Activated gamma-delta T cell (primary cell): ENCODE data around the gene PDHX.
"Not testable (repeated sequence)": the region's sequence is repeated elsewhere in the genome, so short reads cannot be mapped to it uniquely, and the experiment has no call there.

Source experiments
- DNase-seq: peaks from one replicate; lab custom pipeline; 2025; lab: John Stamatoyannopoulos, UW

Gene PDHX

DNA sequence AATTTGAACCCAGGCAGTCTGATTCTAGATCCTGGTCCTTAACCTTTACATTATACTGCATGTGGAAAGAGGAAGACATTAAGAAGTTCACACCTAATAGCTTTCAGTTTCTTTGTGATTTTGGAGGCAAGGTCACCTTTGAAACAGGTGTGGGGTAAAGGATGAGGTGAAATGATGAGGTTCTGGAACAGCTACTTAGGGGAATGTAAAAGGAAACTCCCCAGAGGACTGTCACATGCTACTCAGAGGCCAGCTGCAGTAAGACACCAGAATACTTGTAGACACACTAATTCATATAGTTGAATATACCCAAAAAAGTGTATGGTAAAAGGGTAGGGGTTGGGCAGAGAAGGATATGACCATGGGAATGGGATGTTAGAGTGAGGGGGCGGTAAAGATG is 5.6 kb upstream of the PDHX start:
- no peak for DNase-seq

DNA sequence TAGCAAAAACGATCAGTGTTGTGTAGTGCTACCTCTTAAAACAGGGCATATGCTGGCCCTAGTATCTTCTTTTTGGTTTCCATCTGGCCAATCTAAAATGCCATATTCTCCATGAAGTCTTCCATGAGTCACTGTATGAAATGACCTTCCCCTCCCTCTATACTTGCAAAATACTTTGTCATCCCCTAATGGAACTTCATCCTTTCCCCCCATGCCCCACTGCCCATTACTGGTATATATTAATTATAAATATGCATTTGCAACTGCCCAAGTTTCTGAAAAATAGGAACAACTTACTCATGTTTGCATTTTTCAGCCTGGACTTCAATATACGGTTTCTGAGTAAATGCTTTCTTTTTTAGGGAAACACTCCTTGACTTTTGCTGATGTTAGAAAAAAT is 4.7 kb upstream of the PDHX start:
- no peak for DNase-seq

DNA sequence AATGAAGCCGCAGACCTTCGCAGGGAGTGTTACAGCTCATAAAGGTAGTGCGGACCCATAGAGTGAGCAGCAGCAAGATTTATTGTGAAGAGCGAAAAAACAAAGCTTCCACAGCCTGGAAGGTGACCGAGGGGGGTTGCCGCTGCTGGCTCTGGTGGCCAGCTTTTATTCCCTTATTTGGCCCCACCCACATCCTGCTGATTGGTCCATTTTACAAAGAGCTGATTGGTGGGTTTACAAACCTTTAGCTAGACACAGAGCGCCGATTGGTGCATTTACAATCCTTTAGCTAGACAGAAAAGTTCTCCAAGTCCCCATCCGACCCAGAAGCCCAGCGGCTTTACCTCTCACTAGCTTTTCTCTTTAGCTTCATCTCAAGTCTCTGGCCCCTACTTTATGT is 2.9 kb upstream of the PDHX start:
- DNase-seq = not testable (repeated sequence)

DNA sequence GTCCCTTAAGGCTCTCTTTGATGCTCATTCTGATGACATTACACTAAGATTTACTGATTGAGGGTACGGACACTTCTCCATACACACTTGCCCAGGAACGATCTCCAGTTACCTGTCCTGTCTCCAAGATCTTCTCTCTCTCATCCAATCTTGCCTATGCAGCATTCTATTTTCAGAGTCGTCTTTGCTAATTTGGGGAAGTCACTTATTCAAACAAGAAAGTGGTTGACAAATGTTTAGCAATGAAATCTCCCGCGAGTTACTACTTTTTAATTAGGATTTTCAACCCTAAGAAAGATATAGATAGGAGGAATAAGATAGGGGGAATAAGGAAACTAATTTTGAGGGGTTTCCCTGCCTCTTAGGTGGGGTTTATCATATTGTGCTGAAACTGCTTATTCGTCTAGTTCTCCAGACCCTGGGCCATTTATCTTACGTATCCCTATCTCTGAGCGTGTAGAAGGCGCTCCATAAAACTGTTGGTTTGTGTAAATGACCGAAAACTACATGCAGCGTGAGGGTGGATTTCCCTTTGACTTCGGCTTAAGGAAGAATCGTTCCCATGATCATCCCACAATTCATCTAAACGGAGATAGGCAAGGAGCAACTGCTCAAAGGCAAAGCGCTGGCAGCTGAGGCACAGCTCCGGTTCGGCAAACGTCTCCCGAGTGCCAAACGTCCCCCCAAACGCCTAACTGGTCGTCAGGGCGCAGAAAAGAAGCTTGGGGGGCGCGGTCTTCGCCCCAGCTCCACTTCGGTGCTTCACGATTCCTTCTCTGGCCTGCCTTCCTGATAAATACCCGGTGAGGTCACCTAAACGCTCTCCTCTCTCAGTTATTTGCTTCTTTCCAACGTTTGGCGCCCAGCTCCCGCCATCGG is 1.0 kb upstream of the PDHX start:
- no peak for DNase-seq

DNA sequence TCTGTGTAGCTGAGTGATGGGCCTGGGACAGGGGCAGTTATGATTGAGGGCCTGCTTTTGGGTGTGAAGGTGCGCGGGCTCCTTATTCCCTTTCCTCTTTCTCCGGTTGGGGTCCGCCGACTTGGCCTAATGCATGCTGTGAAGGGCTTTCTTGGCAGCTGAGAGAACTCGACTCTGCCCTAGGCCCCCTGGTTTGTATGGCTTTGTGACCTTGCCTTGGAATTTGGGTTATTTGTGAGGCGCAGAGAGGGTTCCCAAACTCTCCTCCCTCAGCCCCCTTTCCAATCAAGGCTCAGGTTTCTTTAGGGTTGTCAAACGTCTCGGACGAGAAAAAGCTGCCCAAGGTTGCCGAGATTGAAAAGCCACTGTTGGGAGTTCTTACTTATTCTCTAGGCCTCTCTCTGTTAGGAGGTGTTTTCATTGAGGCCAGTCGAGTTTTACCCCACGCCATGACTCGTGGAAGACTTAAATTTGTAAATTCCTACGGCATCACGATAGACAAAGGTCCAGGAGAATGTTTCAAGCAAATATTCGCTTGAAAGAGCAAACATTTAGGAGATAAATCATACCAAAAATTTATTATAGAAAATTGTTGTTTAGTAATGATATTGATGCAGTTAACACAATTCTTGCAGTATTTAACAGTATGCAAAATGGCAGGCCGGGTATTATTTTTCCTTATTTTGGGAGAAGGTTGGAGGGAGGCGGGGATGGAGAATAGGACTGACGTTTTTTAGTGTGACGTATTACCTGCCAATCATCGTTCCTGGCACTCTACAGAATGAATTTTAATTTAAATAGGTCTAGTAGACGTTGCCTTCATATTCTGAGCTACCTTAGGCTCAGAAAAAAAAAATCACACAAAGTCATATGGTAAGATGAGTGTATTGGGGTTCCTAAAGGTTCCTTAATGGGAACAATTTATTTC is 689 bp downstream of the PDHX start:
- DNase-seq = no peak

DNA sequence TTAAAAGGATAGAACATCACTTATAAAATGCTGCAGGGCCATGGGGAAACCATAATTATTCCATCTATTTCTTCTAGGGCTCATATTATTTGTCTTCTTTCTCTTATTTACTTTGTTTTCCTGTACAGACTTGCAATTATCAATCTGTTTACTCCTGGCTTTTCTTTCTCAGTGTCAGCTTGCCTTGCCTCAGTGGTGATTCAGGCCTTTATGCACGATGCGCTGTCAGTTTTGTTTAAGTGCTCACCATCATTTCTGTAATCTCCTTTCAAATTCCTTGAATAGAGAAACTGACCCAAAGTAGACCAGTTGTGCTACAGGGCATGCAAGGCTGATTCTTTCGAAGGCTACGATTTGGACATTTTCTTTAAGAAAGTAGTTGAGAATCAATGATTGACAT is 4.7 kb downstream of the PDHX start:
- DNase-seq = no peak

DNA sequence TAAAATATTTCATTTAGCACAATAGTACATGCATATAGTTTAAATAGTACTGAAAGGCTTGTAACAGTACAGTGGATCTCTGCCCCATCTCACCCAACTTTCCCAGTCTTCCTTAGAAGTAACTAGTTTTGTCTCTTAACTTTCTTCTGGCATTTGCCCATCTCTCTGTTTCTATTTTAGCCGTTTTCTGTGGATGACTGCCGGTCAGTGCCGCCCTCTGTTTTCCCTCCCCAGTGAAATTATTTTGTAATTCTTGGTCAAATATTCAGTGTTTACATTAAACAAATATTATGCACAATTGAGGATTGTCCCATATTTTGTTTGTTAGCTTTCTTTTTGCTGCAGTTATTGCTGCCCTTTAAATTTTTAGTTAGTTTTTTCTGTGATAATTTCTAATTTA is 8.3 kb downstream of the PDHX start:
- DNase-seq = no peak

DNA sequence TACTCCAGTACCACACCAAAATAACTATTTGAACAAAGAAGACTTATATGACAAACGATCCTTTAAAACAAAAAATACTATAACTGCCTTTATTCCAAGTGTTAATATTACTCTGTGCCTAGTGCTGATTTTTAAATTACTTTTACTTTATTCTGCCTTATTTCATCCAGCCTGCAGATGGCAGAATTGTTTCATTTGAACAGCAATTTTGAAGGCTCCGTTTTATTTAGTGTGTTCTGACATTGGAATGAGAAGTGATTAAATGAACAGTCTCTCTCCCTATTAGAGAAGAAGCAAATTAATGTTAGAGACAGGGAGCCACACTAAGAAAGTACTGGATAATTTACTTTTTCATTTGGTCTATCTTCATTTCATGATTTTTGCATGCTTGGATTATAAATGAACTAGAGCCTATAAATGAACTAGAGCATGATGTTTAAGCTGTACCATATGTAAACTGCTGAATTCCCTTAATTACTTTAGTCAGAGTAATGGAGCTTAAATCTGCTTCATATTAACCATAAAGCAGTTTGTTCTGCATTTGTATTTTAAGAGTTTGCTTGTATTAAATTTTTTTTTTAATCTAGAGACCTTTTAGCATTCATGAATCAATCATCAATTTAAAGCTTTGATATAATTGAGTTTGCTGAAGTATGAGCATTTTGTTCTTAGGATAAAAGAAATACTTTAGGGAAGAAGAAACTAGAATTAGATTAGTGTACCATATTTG is 9.8 kb downstream of the PDHX start:
- DNase-seq = no peak

DNA sequence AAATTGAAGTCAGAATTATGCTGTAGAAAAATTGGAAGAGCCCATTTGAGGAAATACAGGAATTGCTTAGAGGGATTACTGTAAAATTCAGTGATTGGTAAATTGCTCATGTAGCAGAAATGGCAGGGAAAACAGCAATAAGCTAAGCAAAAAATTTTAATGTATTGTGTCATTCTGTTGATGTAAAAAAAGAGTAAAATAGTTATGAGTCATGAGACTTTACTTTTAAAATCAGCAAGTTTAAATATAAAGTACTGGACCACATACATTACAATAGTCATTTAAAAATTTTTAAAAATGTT is 10.4 kb downstream of the PDHX start:
- DNase-seq = no peak

DNA sequence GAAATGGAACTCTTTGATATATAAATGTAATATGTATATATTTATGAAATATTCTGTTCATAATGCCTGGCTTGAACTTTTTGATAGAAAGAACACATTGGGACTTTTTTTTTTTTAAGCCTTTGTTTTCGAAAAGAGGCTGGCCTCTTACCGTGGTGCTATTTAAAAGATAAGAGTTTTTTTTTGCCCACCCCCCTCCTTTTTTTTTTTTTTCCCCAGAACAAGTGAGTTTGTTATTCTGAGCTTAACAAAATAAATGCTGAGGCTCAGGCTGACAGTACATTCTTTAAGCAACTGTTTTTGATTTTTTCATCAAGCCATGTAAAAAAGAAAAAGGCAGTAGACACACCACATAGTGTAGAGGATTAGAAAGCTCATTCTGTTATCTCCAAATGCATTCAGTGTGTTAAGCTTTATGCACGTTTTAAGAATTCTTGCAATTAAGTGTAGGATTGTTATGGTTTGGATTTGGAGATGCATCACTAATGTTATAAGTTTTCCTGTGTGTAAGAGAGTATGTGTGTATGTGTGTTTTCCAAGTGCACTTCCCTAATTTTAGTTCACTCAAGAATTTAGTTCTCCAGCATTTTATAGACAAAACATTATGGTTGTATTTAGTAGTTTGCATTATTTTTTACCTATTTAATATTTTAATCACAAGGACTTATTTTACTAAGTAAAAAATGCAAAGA is 12.0 kb downstream of the PDHX start:
- DNase-seq = no peak

DNA sequence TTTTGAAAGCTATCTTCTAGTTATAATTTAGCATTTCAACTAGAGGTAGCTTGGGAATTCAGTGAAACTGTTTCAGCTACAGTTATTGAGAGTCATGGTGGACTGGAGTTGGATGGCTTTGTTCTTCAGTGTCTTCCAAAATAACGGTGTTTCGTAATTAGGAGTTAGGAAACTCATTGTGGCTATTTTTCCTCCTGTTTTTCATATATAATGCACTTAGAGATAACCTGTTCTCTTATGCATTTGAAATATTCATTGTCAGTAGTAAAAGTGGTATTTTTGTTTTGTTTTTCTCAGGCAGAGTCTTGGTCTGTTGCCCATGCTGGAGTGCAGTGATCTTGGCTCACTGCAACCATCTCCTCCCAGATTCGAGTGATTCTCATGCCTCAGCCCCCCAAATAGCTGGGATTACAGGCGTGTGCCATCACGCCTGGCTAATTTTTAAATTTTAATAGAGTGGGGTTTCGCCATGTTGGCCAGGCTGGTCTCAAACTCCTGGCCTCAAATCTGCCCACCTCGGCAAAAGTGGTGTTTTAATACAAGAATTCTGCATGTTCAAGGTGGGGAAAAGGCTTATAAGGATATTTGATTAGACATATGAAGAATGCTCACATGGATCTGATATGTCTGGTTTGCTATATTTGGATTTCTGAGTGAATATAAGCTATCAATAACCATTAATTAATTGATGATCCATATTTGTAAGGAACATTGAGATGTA is 12.7 kb downstream of the PDHX start:
- no peak for DNase-seq

DNA sequence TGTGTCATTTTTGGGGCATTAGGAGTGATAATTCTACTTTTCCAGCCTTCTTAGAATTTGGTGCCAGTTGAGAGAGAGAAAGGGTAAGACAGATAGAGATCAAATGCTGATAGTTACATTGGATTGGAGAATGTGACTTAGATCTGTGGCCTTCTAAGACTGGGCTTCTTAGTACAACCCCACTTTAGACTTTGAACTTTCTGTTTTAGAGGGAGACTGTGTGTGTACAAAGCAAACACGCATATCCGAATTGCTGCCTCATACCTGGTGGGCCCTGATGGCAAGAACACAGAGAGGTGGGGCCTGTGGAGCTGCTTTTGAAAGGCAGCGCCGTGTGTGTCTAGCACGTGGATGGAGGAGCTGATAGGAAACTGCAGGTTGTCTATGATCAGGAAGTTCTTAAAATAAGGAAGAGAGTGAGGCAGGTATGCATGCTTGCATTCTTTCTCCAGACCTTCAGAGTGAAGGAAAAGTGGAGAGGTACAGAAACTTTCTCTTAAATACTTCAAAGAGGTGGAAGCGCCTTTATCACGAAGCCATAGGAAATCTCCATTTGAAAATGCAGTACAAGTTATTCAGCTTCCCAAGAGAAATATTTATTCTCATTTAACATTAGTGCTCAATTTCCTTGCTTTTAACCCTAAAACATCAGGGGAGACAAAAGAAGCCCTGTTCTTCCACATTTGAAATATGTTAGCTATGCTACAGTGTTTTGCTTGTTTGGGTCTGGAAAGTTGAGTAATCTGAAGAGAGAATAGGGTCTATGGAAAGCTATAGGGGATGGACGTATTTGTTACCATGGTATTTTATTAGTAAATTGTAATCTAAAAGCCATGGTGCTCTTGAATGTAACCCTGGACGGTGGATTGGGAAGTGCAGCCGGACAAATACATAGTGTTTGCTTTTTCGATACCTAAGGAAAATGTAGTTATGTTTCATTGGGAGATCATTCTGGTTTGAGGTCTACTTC is 13.7 kb downstream of the PDHX start:
- DNase-seq = no peak

DNA sequence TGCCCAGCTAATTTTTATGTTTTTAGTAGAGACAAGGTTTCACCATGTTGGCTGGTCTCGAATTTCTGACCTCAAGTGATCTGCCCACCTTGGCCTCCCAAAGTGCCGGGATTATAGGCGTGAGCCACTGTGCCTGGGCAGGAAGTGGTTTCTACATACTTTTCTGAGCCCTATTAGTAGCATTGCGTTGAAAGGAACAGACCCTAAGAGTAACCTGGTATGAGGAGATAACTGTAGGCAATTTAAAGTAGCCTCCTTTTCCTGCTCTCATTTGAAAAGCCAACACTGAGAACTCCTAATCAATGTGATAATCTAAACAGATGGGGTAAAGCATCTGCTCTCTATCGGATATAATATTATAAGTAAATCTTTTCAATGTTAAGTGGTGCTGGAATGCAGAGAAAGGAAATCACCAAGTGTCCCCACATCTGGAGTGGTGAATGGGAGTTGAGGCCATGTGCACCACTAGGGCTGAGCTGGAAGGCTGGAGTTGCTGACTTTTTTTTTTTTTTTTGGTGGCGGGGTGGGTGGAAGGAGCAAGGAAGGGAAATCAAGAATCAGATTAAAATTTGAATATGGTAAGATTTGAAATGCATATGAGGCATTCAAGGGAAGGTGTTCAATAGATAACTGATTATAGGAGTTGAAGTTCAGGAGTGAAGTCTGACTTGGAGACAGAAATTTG is 20.7 kb downstream of the PDHX start:
- DNase-seq = no peak

DNA sequence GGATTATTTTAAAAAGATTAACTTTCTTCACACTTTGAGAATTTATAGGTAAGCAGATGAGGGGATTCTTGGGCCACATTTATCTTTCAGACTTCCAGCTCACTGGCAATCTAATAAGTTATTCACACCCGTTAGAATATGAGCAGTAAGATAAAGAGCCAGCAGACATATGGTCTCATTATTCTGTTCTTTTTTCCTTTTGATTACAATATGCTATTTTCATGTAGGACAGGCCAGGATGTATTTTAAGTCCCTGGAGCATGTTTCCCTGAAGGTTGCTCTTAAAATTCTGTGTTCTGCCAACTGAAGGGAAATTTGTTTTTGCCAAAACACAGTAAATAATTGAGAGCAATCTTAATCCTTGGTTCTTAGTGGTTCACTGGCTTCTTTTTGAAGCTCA is 22.2 kb downstream of the PDHX start:
- DNase-seq = no peak

DNA sequence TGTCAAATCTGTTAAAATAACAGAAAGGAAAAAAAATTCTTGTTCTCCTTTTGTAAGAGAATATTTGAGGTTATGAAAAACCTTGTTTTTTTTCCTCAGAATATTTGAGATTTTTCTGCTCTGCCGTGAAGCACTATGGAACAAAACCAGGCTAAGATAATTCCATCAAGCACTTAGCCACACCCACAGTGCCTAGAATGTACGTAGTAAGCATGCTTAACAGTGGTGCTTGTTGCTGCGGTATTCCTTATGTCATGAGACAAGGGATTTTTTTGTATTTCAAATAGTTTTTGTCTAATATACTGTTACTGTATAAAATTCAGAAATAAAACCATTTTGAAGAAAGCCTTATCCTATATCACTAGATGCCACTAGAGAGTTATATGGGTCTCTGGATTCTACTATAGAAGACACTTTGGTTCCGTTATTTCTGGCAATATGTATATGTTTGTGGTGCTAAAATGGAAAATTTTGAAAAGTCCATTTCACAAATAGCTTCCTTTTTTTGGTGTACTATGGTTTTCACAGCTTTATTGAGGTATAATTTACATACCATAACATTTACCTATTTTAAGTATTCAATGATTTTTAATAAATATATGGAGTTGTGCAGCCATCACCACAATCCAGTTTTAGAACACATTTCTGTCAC is 23.7 kb downstream of the PDHX start:
- no peak for DNase-seq

DNA sequence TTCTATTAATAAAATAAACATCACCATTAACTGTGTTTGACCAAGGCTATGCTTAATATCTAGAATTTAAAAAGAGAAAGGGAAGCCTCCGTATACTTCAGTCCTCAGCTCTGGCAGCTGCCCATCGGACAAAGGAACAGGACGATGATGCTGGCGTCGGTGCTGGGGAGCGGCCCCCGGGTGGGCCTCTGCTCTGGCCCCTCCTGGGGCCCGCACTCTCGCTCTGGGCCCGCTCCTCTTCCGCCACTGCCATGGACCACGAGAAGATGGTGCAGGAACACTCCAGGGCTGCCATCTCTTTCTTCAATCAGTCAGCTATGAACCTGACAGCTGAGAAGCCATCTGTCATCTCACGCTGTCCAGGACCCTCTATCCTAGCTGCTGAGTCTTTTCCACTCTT is 25.3 kb downstream of the PDHX start:
- no peak for DNase-seq

DNA sequence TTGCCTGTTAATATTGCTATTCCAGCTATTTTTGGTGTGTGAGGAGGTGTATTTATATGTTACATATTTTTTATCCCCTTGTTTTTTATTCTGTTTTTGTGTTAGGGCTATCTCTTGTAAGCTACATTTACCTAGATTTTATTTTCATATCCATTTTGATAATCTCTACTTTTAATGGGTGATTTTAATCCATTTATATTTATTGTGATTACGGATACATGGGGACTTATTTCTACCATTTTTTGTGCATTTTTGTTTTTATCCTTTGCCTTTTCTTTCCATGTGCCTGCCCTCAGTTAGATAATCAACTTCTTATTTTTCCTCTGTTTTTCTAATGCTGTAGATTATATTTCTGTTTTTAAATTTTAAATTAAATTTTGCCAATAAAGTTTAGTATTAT is 28.3 kb downstream of the PDHX start:
- no peak for DNase-seq

DNA sequence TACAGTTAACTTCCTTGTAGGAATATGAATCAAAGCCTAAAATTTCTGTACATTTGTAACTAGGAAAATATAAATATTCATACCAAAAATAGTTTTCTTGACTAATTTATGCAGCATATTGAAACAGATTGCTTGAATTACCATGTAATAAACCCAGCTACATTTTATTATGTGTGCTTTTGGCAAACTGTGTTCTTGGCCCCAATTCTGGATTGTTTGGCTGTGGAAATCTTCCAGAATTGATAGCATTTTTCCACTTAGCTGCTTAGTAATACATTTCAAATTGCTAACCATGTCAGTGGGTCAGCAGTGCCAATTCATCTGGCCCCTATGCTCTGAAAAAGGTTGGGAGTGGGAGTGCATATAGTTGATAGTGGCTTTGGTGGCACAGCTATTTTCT is 32.3 kb downstream of the PDHX start:
- no peak for DNase-seq

DNA sequence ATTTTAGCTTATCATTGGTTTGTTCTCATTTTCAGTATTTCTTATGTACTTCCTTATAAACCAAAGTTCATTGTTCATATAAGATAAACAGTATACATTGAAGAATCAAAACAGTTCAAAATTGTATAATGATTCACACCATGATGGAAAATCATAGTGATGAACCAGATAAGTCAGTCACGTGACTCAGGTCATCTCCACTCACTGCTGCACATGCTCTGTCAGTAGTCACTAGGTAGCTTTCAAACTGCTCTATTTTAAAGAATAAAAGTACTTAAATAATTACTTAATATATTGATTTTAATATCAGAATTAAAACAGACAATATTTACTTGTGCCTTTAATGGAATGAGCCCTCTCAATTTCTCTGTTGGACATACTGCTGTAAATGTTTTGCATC is 37.5 kb downstream of the PDHX start:
- DNase-seq = no peak
